Choroid plexus epithelial cell (primary cell): ENCODE data around the gene FAM13A.
"Not testable (repeated sequence)": the region's sequence is repeated elsewhere in the genome, so short reads cannot be mapped to it uniquely, and the experiment has no call there.

Experiments used
- DNase-seq: peaks from one replicate; pipeline ENCODE4 v3.0.0-alpha.2; 2010; ENCODE audit warnings: low read depth
- H3K4me3 ChIP-seq: 2 replicates; pipeline ENCODE4 v1.5.1; 2011; ENCODE audit warnings: low read depth, mild to moderate bottlenecking, control low read depth, low read length, moderate library complexity
- CTCF ChIP-seq: conservative IDR thresholded peaks from 2 replicates; pipeline ENCODE4 v1.5.1; 2011; ENCODE audit warnings: low read depth, mild to moderate bottlenecking, control low read depth, inconsistent platforms, low read length, moderate library complexity

The FAM13A gene

GRCh38 chr4:89008166-89008565 lies 48.8 kb downstream of the FAM13A start:
- TF ChIP-seq CTCF = no peak
- no peak for DNase-seq
- no peak overlapping the region for H3K4me3 ChIP-seq

- no peak for DNase-seq
- H3K4me3 ChIP-seq = no peak overlapping the region
- TF ChIP-seq CTCF = no peak
These were observed 49.5 kb downstream of the FAM13A start for GRCh38 chr4:89007338-89007939.

GRCh38 chr4:89006307-89006706 lies 50.7 kb downstream of the FAM13A start:
- no peak for DNase-seq
- no peak for TF ChIP-seq CTCF
- no peak overlapping the region for H3K4me3 ChIP-seq

GRCh38 chr4:89005066-89005465 lies 51.9 kb downstream of the FAM13A start:
- DNase-seq, H3K4me3 ChIP-seq: not testable (repeated sequence)

- no peak for DNase-seq
- TF ChIP-seq CTCF = no peak
These were observed 55.1 kb downstream of the FAM13A start for GRCh38 chr4:89001647-89002445.

GRCh38 chr4:89000844-89001360 lies 56.1 kb downstream of the FAM13A start:
- DNase-seq = peak; percentile 78
- no peak overlapping the region for H3K4me3 ChIP-seq
- TF ChIP-seq CTCF = no peak

More at GRCh38 chr4:89001647-89002445, 55.1 kb downstream of the FAM13A start:
- H3K4me3 ChIP-seq = no peak overlapping the region

- DNase-seq = no peak
- no peak for TF ChIP-seq CTCF
- H3K4me3 ChIP-seq = no peak overlapping the region
These were observed 56.6 kb downstream of the FAM13A start for GRCh38 chr4:89000382-89000781.
